Mammary epithelial cell (primary cell): ENCODE data around the gene ZFAND3.
A peak's percentile ranks its signal among the peaks of the same experiment; 100 is the strongest.

Experiments
- EZH2 ChIP-seq: IDR thresholded peaks from 2 replicates; pipeline ENCODE4 v1.6.1; 2012; ENCODE audit warnings: low read length, inconsistent platforms, borderline replicate concordance
- TF ChIP-seq, protein P1 (sequence below), 2 donors: IDR thresholded peaks in 1 of 2; conservative IDR thresholded peaks in 1 of 2; 2 replicates each; pipeline ENCODE4 v1.5.1; 2011 to 2012; ENCODE audit warnings: inconsistent platforms in 2 of 2, low read length in 2 of 2, mild to moderate bottlenecking in 2 of 2, control low read depth in 1 of 2, low read depth in 1 of 2; ENCODE audit not compliant: insufficient read depth in 1 of 2; ENCODE audit errors: extremely low read depth in 1 of 2

- TF ChIP-seq, protein P1, sequence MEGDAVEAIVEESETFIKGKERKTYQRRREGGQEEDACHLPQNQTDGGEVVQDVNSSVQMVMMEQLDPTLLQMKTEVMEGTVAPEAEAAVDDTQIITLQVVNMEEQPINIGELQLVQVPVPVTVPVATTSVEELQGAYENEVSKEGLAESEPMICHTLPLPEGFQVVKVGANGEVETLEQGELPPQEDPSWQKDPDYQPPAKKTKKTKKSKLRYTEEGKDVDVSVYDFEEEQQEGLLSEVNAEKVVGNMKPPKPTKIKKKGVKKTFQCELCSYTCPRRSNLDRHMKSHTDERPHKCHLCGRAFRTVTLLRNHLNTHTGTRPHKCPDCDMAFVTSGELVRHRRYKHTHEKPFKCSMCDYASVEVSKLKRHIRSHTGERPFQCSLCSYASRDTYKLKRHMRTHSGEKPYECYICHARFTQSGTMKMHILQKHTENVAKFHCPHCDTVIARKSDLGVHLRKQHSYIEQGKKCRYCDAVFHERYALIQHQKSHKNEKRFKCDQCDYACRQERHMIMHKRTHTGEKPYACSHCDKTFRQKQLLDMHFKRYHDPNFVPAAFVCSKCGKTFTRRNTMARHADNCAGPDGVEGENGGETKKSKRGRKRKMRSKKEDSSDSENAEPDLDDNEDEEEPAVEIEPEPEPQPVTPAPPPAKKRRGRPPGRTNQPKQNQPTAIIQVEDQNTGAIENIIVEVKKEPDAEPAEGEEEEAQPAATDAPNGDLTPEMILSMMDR (conservative IDR thresholded peaks at IDR 0.05 in 1 of 2, IDR thresholded peaks at IDR 0.05 in 1 of 2; ENCODE audit: extremely low read depth in 1 of 2, insufficient read depth in 1 of 2, low read depth in 1 of 2, low read length in 2 of 2) = peak in 1 of 2 donors; percentile 3
- no peak for TF ChIP-seq EZH2
Observed at GRCh38 chr6:38018755-38019165, 199.2 kb downstream of the ZFAND3 start.
